GM19193 (cell line): ENCODE results near the gene CTDSP1.

Source experiments
- POLR2A ChIP-seq: IDR thresholded peaks from 4 replicates; pipeline ENCODE4 v1.6.1; 2011; ENCODE audit not compliant: insufficient read depth, insufficient read length; ENCODE audit errors: extremely low read depth

Gene CTDSP1

DNA sequence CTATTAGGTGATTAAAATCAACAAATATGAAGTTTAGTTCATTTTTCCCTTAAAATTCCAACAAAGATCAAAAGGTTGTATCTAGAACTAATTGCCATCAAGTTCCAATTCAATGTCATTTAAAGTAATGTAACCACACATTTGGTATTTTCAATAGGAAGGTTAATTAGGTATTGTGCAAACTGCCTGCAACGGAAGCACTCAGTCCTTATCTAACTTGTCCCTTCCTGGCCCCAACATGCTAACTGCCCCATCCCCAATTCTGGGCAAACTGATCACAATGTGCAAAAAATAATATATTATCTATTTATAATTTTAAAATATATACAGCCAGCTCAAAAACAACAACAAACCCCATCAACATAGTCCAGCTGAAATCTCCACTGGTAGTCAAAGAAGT is 52.4 kb downstream of the CTDSP1 start:
- no peak for TF ChIP-seq POLR2A
